GM19043 (cell line): ENCODE data around the gene RAPGEF1.
A peak's percentile ranks its signal among the peaks of the same experiment; 100 is the strongest.

Experiments
- ATAC-seq: cut with Tn5 transposase; IDR thresholded peaks from one replicate; pipeline ENCODE4 v1.9.1; 2021; ENCODE audit warnings: low read depth; ENCODE audit not compliant: unreplicated experiment

The RAPGEF1 gene

DNA sequence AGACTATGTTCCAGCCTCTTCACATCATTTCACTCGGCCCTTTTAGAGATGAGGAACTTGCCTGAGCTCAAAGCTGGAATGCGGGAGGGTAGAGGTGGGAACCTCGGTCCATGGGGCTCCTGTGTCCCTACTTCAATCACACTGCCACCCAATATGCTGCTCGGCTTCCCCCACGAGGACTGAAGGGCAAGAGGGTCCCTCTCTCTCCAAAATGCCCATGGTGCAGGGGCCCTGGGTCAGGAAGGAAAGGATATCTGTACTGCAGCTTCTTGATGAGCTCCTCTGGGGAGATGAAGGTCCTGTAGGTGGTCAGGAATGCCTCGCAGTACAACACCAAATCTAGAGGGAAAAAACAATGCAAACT is 148.0 kb downstream of the RAPGEF1 start:
- ATAC-seq, result no peak

GRCh38 chr9:131590907-131591844 is 148.7 kb downstream of the RAPGEF1 start:
- ATAC-seq, result no peak

DNA sequence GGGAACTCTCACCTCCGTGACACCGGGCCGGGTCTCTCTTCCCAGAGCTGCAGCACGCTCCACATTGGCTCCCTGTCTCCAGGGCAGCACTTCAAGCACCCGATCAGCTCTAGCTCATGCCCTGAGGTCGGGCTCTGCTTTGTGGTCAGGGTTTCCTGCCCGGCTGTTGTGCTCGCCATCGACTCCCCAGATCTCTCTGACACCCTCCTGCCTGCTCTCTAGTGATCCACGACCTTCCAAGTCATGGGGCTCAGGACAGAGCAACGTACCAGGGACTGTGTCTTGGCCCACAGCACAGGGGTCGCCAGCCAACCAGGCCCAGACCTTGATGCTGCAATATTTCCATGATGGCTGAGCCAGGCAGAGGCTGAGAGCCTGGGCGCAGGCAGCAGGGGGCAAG is 149.4 kb downstream of the RAPGEF1 start:
- no peak for ATAC-seq

GRCh38 chr9:131589993-131590392 is 149.9 kb downstream of the RAPGEF1 start:
- no peak for ATAC-seq

GRCh38 chr9:131589124-131589711 is 150.7 kb downstream of the RAPGEF1 start:
- ATAC-seq, result no peak

DNA sequence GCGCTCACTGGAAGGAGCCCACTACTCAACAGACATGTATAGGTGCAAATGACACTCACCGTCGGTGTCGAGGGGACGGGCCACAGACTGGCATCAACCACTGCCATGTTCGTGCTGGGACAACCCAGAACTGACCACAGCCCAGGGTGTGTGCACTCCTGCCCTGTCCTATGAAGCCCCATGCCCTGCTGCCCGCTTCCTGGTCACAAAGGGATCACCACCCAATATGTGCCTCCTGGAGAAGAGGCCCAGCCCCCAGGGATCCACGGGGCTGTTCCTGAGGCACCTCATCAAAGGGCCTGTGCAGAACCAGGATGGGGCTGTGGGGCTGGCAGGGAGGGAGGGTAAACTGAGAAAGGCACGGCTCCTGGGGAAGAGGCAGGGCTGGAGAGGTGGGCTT is 151.5 kb downstream of the RAPGEF1 start:
- ATAC-seq, result no peak

- no peak for ATAC-seq
These were observed 152.0 kb downstream of the RAPGEF1 start for GRCh38 chr9:131587906-131588305.

DNA sequence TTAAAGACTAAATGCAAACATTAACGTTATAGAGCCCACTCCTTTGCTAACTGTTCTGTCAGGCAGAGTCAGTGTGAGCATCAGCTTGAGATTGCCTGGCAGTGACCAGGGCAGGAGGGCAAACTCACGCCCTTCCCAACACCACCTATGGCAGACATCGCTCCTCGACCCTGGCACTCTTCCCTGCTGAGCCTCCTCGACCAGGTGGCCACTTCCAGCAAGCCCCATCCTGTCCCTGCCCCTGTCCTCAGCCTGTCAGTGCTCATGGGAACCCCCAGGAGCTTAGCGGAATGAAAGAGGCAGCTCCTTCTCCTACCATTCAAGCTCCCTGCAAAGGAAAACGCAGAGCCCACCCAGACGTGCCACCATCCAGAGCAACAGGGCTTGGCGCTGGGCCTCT is 152.5 kb downstream of the RAPGEF1 start:
- ATAC-seq, result no peak

- ATAC-seq, result no peak
These were observed 154.5 kb downstream of the RAPGEF1 start for GRCh38 chr9:131585375-131585774.

DNA sequence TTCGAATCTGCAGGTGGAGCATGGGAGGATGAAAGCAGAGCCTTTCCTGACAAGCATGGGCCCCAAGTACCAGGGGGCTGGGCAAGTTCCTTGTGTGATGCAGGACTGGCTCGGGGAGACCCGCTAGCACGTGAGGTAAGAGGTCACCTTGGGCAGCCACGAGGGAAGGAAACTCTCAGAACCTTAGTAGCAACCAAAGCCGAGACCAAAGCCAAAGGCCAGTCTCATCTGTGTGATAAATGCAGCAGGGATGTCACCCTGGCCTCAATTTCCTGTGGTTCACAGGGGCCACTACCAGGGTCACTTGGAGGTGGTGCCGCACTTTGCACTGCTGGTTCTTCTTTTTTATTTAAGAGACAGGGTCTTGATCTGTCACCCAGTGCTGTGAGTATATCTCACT is 155.0 kb downstream of the RAPGEF1 start:
- no peak for ATAC-seq

DNA sequence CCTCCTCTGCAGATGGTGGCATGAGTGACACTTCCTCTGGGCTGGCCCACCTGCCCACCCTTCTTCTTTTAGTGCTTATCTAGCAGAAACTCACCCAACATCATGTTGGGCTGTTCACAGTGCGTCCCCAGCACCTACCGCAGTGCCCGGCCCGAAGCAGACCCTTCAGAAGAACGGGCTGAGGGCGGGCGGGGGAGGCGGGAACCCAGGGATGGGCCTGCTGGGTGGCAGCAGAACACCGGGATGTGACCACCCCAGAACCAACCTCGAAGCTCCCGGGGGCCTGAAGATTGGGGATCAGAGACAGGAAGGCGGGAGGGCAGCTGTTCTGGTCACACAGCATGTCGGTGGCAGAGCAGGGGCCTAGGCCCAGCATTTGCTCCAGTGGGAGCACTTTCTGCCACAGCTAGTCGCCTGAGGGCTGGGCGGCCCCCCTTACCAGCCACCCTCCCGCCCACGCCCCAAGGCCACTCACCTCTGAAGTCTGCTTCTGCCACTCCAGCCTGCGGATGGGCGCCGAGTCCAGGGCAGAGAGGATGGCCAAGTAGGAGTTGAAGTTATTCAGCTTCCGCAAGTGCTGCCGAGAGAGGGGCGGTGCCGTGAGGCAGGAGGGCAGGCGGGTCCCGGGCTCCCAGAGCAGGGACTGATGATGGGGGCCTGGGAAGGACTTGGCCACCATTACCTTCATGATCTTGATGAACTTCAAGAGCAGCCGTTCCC is 155.9 kb downstream of the RAPGEF1 start:
- ATAC-seq, result no peak

GRCh38 chr9:131583337-131583645 is 156.6 kb downstream of the RAPGEF1 start:
- no peak for ATAC-seq

GRCh38 chr9:131582466-131583336 is 157.2 kb downstream of the RAPGEF1 start:
- no peak for ATAC-seq

DNA sequence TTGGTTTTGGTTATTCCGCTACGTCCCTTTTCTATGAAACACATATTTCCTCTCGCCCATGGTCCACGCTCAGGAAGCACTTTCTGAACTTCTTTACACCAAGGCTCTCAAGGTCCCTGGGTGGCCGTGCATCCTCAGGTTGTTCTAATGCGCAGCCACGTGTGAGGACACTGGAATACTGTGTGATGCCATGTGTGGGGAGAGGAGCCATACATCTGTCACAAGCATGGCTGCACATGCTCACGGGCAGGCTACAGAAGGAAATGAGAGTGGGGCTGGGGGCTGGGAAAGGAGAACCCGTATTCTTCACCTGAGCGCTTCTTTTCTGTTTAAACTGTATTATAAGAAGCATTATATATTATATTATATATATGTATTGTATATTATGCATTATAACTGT is 157.8 kb downstream of the RAPGEF1 start:
- ATAC-seq, result no peak

DNA sequence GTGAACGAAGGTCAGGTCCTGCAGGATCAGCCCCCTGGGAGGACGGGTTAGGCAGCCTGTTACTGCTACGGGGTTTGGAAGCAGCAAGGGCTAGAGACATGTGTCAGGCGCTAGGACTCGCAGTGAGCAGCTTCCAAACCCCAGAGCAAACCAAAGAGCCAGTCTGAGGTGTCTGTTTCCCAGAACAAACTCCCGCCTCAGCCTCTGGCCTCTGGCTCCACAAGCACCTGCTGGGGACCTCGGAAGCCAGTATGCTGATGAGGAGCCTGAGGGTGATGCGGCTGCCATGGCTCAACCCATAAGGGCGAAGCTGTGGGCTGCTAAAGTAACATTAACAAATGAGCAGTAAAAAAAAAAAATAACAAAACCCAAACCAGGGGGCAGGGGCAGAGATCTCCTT is 159.5 kb downstream of the RAPGEF1 start:
- no peak for ATAC-seq

- no peak for ATAC-seq
These were observed 160.1 kb downstream of the RAPGEF1 start for GRCh38 chr9:131579789-131580211.

DNA sequence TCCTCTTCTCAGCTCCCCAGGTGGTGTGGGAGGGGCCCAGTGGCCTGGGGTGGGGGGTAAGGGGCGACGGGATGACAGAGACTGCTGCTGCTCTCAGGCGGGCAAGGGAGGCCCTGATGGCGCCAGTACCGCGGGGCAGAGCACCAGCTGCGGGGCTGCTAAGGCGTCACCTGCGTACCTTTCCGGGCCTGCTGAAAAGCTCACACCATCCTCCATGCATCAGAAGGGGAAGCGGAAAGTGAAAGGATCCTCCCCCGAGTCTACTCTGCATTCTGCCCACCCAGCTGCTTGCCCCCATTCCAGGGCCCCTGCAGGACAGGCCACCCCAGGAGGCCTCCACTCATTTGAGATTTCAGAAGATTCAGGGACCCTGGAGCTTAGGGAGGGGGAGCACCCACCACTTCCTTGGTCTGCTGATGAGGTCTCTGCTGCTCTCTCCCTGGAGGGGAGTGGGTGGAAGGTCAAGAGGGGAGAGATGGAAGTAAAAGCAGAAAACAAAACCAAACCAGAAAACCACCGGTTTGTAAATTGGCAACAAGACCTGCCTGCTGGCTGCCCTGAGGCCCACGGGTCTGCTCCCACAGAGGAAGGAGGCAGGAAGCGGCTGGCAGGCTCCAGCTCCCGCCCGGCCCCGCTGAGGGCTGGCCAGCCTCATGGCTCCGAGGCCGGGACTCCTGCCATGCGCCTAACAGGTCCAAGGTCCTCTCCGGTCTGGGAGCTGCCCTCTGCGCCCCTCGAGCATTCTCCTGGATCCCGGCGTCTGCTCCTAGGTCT is 161.0 kb downstream of the RAPGEF1 start:
- ATAC-seq, result peak; percentile 70

GRCh38 chr9:131578021-131578420 is 161.9 kb downstream of the RAPGEF1 start:
- no peak for ATAC-seq

DNA sequence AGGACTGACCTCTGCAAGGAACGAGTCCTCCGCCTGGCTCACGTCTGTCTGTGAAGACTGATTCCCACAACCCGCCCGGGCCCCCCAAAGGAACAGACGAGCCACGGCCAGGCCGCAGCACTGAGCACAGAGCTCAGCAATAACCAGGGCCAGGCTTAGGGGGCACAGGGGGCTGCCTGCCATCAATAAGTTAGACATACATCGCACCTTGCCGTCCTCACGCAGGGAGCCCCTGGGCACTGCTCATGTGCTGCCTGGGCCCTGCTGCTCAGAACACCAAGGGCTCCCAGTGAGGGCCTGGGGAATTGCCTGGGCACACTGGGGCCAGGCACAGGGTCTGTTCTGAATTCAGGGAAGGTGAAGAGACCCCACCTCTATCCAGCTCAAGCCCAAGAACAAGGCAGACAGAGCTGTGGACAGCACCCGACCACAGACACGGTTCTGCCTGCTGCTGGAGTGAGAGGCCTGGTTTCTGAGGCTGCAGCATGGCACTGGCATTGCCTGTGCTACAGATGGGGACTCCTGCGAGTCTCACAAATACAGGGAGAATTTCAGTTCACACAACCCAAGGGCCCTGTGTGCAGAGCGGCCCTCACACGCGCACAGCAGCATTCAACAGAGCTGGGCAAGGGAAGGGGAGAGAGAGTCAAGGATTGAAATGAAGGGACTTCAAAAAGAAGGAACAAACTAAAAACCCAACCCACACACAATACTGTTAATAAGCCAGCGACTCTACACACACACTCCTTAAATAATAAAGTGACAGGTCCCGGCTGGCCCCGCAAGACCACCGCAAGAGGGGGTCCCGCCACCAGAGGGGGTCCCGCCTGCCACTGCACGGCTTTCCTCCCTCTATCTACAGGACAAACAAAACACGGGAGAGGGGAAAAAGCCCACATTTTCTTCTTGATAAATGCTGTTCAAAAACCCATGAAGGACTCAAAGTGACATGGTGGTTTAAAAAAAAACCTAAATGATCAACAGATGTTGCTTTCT is 162.6 kb downstream of the RAPGEF1 start:
- no peak for ATAC-seq
